ENCODE data around the gene TTLL13. TPM values are rescaled to one million over a fixed set of nuclear protein-coding genes. Genes with fewer than 3 reads are reported as not detected.
"Not testable (repeated sequence)": the region's sequence is repeated elsewhere in the genome, so short reads cannot be mapped to it uniquely, and the experiment has no call there.

Gene TTLL13
- total RNA-seq, 1 donor from 2014 or later, result not detected

DNA sequence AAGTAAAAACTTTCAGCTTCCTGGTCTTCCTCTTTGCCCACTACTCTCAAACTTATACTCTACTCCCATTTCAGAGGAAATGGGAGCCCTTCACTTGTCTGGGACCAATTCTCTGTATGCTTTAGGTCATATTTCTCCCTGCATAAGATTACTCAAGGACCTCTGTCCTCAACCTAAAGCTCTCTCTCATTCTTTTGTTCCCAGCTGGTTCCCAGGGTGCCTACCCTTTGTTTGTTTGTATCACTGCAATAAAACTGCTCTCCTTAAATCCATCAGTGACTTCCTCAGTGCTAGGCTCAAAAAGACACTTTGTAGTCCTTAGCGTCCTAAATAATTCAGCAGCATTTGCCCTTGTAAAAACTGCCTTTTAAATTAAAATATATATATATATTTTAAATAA lies 19.1 kb downstream of the TTLL13 start:
- no peak for ATAC-seq (ENCODE audit: poor library complexity)
- DNase-seq, result no peak
- intact Hi-C loops (cut with DNase I), result no loop called here

DNA sequence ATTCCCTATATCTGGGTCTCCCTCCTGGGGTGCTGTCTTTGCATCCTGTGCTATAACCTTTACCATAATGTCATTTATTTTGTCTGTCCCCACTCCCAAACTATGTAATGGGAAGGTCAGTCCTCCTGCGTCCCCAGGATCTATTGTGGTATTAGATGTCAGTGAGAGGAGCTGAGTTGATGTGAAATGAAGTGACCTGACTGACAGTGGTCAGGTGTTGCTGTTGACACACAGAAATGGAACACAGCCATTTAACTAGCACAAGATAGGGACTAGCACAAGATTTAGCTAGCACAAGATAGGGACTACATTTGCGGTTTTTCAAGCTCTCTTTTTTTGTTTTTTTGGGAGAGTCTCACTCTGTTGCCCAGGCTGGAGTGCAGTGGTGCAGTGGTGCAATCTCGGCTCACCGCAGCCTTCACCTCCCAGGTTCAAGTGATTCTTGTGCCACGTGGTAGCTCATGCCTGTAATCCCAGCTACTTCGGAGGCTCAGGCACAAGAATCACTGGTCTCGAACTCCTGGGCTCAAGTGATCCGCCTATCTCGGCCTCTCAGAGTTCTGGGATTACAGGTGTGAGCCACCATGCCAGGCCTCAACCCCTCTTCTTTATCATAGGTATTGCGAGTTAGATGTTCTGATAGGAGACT lies 21.3 kb downstream of the TTLL13 start:
- intact Hi-C loops (cut with DNase I), result no loop called here
- ATAC-seq (ENCODE audit: poor library complexity), result no peak
- no peak for DNase-seq

DNA sequence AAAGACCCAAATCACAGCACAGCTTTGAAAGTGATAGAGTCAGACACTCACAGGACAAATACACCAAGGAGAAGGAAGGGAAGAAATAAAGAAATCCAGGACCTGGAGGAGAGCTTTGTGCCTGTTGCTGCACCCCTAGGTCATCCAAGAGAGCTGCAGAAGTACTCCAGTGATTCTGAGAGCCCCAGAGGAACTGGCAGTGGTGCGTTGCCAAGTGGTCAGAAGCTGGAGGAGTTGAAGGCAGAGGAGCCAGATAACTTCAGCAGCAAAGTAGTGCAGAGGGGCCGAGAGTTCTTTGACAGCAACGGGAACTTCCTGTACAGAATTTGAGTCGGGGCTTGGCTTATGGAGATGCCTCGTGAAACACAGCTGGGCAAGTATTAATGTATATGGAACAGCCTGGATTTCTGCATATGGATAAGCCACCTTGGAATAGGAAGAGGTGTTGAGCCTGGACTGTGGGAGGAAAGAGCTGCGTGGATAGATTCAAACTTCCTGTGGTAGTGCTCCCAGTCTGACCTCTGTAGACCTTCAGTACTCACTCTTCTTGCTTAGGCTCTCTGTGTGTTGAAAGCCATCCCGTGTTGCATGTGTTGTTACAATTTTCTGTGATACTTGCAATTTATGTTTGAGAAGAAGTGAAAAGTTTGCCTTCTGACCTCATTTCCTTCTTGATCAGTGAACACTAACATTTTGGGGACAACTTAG lies 22.3 kb downstream of the TTLL13 start:
- ATAC-seq (ENCODE audit: poor library complexity) (peak; percentile 64), DNase-seq (no peak)
- intact Hi-C loops (cut with DNase I), result no loop called here

DNA sequence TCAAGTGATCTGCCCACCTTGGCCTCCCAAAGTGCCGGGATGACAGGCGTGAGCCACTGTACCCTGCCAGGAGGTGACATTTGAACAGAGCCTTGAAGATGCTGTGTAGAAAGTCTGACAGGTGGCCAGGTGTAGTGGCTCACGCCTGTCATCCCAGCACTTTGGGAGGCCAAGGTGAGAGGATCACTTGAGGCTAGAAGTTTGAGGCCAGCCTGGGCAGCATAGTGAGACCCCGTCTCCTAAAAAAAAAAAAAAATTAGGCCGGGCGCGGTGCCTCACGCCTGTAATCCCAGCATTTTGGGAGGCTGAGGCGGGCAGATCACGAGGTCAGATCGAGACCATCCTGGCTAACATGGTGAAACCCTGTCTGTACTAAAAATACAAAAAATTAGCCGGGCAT lies 29.1 kb downstream of the TTLL13 start:
- DNase-seq; ATAC-seq (ENCODE audit: poor library complexity); intact Hi-C loops (cut with DNase I): not testable (repeated sequence)

DNA sequence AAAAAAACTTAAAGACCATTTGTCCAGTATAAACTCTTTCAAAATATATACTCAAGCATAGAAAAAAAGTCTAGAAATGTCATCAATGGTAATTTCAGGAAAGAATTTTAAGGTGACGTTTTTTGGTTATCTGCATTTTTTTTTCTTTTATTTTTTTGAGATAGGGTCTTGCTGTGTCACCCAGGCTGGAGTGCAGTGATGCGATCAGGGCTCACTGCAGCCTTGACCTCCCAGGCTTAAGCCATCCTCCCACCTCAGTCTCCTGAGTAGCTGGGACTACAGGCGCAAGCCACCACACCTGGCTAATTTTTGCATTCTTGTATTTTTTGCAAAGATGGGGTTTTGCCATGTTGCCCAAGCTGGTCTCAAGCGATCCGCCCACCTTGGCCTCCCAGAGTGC lies 31.4 kb downstream of the TTLL13 start:
- intact Hi-C loops (cut with DNase I); DNase-seq; ATAC-seq (ENCODE audit: poor library complexity): not testable (repeated sequence)

DNA sequence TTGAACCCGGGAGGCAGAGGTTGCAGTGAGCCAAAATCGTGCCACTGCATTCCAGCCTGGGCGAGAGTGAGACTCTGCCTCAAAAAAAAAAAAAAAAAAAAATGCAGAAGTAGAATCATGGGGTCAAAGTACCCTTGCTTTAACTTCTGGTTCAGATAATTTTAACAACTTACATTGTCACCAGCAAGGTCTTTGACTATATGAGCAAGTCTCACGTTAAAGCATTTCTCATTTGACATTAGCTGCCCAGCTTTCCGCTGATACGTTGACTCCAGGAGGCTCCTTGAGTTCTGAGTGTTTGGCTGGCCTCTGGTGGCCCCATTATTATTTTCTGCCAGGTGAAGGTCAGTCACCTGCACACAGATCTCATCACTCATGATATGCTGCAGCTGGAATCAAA lies 32.3 kb downstream of the TTLL13 start:
- DNase-seq; ATAC-seq (ENCODE audit: poor library complexity); intact Hi-C loops (cut with DNase I): not testable (repeated sequence)

DNA sequence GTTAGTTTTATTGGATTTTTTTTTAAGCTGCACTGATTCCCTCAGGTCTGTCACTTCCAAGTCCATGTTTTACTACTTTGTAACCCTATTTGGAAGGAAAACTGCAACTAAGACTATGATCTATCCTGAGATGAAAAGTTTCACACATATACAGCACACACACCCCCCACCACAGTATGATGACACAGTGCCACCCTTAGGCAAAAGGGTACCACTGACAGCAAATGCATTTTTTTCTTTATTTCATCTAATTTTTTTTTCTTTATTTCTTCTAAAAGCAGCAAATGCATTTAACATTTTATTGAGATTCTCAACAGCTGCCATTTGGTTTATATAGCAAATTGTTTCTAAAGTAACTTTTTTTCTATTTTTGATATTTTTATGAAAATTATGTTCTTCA lies 37.3 kb downstream of the TTLL13 start:
- no peak for DNase-seq
- no peak for ATAC-seq (ENCODE audit: poor library complexity)
- intact Hi-C loops (cut with DNase I), result no loop called here

DNA sequence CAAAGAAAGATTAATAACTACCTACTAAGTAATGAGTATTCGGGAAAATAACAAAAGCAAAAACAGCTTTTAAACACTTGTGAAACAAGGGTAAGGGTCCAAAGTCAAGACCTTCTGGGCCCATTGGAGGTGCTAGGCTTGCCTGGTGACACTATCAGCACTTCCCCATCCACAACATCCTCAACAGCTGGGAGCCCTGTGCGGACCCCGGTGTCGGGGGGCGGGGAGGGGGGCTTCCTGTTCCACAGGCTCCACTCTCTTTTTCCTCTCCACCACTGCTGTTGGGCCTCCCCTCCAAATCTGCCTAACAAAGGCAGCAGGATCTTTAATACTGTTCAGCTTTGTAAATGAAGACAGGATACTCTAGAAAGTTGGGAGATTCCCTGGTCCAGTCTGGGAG lies 37.7 kb downstream of the TTLL13 start:
- intact Hi-C loops (cut with DNase I), result no loop called here
- ATAC-seq (ENCODE audit: poor library complexity) (no peak), DNase-seq (no peak)

DNA sequence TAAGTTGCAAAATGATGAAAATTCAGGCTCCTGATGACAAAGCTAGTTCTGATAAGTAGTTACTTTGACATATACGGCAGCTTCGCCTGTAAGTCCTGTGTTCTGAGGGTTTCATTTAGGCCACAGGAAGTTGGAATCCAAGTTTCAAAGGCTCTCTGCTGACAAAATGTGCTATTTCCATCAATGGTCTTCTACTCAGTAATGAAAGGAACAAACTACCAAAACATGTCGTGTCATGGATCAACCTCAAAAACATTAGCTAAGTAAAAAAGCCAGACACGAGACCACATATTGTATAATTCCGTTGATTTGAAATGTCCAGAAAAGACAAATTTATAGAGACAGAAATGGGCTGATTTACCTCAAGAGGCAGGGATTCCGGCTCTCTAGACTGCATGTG lies 38.6 kb downstream of the TTLL13 start:
- DNase-seq (no peak), ATAC-seq (ENCODE audit: poor library complexity) (no peak)
- intact Hi-C loops (cut with DNase I), result no loop called here

DNA sequence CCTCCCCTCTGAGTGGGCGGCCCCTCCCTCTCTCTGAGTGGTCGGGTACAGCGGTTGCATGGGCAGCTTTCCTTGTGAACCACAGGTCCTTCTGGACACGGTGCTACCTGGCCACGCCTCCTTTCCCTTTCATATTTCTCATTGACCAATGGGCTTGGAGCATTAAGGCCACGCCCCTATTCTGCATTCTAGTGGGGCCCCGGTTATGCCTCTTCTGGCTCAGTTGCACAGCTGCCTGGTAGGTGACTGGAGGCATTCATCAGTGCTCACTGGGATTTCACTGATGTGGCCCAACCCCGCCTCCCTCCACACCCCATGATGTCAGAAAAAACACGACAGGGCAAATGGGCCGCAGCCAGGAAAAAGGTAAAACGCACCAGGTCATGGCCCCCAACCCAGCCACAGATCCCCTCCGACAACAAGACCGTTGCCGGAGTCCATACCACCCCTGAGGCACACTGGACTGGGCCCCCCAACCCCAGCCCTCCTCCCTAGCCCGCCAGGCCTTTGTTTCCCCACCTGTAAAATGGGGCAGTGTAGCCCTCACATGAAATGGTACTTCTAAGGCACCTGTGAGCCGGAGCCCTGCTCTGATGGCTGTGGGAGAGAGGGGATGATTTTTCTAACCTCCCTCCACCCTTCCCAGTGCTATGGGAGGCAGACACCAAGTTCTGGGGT lies 42.5 kb downstream of the TTLL13 start:
- DNase-seq (no peak), ATAC-seq (ENCODE audit: poor library complexity) (no peak)
- intact Hi-C loops (cut with DNase I), result no loop called here

DNA sequence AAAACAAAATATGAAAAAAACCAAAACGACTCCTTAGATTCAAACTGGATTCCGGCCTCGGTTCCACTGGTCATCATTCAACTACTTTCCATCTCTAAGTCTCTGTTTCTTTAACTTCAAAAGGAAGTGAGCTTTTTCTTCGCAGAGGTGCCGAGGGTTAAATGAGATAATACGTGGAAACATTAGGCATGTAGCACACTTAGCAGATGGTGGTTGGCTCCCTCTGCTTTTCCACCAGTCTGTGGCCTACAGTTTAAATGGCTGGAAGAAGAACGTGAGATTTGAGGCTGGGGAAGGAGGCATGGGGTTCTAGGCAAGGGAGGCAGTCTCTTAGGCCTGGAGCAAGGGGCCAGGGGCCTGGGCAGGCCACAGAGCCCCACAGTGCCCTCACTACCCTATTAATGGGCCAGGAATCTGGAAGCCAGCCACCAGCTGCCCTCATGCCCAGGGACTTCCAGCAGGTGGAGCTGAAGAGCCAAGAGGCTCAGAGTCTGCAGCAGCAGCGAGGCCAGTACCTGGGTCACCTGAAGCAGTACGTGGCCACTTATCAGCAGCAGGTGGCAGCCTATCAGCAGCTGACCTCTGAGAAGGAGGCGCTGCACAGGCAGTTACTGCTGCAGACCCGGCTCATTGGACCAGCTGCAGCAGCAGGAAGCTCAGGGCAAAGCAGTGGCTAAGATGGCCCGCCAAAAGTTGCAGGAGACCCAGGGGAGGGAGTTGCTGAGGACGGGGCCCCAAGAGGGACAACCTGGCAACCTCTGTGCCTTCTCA lies 43.9 kb downstream of the TTLL13 start:
- intact Hi-C loops (cut with DNase I), result not testable (repeated sequence)
- peak; percentile 79 for DNase-seq
- ATAC-seq (ENCODE audit: poor library complexity), result peak; percentile 46

DNA sequence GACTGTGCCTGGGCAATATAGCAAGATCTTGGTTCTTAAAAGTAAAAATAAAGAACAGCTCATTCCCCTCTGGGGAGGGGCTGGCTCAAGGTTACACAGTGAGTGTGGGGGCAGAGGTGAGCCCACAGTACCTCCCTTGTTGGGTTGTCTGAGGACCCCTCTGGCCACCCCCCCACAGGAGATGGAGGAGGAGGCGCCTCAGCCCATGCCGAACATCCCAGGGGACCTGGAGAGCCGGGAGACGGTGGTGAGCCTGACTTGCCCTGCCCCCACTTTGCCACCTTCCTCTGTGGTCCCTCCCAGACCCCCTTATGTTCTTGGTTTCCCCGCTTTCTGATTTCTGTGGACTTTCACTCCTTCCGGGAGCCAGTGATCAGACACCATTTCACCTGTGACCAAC lies 44.8 kb downstream of the TTLL13 start:
- DNase-seq, result no peak
- ATAC-seq (ENCODE audit: poor library complexity), result no peak
- intact Hi-C loops (cut with DNase I), result no loop called here

DNA sequence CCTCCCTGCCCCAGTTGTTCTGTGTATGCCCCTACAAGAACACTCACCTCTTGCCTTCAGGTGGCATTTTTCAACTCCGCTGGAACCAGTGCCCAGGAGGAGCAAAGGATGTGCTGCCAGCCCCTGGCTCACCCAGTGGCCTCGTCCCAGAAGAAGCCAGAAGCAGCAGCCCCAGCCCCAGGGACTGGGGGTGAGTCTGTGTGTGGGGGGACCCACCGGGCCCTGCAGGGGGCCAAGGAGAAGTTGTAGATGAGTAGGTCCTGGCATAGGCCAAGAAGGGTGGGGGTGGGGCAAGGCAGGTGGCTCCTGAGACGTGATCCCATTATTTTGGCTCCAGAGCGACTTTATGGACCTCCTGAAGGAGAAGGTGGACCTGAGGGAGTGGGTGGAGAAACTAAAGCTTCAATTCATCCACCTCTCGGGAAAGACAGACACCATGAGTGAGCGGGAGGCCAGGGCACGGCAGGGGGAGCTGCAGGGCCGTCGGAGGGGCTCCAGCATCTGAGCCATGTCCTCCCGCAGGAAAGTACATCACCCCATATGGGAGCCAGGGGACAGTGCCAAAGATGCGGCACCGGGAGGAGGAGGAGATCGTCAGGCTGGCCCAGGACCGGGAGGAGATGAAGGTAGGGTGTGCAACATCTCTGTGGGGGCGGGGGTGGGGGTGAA lies 45.4 kb downstream of the TTLL13 start:
- intact Hi-C loops (cut with DNase I), result no loop called here
- DNase-seq (no peak), ATAC-seq (ENCODE audit: poor library complexity) (no peak)

DNA sequence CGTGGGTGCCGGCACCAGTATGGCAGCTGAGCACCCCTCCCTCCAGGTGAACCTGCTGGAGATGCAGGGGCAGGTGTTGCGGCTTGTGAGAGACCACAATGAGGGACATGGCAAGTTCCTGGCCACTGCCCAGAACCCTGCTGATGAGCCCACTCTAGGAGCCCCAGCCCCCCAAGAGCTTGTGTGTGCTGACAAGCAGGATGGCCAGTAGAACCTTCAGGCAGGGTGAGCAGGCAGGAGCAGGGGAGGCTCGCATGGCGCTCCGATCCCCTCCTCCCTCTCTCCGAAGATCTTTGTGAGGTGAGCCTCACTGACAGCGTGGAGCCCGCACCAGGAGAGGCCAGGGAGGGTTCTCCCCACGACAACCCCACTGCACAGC lies 45.9 kb downstream of the TTLL13 start:
- ATAC-seq (ENCODE audit: poor library complexity), result peak; percentile 22
- no peak for DNase-seq
- intact Hi-C loops (cut with DNase I), result no loop called here

DNA sequence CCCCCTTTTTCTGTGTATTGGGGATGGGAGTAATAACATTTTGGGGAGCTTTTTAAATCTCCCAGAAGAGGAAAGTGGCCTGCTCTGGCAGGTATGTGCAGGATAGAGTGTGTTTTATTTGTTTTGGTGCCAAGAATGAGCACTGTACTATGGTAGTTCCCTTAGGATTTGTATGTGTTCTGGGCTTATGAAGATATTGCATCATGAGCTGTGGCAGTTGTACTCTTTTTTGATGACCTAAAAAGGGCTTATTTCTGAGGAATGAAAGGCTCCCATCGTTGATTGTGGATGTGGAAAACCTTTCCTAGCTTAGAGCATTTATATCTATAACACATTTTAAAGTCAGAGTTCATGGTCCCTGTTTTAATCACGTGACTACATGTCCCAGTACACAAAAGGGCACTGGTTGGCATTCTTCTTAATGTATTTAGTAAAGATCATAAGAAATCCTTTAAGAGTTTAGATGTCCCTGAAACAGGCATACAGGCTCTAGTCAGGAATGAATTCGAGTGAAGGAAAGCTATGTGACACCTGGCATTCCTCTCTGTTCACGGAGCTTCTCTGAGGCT lies 47.0 kb downstream of the TTLL13 start:
- ATAC-seq (ENCODE audit: poor library complexity); intact Hi-C loops (cut with DNase I); DNase-seq: not testable (repeated sequence)

DNA sequence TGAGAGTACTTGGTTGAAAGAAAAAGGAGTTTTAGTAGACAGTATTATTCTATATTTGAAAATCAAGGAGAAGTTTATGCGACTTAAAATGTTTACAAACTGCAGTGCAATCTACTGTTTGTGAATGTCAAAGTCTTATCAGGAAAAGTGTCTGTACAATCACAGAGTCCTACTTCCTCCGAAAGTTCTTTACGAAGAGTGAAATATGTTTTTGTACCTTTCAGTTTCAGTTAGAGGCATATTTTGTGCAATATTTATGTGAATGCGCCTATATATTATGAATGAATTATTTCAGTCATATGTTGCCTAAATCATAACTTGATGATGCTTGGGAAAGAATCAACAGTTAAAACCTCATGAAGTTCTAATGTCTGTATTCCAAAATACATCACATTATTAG lies 47.7 kb downstream of the TTLL13 start:
- no peak for ATAC-seq (ENCODE audit: poor library complexity)
- intact Hi-C loops (cut with DNase I), result no loop called here

DNA sequence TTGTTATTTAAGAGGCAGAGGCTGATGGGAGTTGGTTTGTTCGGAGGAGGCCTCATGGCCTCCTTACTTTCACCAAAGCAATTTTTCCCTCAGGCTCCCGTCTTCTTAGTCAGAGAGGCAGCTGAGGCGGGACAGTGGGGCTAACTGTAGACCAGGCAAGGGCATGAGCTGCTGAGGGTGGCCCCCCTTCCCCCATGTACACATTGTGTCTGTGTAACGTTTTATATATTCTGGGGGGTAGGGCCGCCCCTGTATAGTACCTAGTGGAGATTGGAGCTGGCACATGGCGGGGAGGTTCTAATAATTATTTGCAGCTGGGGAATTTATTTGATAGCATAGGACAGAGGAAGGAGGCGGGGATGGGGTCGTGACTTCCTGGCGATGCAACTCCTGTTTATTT lies 51.2 kb downstream of the TTLL13 start:
- ATAC-seq (ENCODE audit: poor library complexity) (no peak), DNase-seq (no peak)
- intact Hi-C loops (cut with DNase I), result no loop called here

More for the DNA sequence above, 47.7 kb downstream of the TTLL13 start:
- no peak for DNase-seq

DNA sequence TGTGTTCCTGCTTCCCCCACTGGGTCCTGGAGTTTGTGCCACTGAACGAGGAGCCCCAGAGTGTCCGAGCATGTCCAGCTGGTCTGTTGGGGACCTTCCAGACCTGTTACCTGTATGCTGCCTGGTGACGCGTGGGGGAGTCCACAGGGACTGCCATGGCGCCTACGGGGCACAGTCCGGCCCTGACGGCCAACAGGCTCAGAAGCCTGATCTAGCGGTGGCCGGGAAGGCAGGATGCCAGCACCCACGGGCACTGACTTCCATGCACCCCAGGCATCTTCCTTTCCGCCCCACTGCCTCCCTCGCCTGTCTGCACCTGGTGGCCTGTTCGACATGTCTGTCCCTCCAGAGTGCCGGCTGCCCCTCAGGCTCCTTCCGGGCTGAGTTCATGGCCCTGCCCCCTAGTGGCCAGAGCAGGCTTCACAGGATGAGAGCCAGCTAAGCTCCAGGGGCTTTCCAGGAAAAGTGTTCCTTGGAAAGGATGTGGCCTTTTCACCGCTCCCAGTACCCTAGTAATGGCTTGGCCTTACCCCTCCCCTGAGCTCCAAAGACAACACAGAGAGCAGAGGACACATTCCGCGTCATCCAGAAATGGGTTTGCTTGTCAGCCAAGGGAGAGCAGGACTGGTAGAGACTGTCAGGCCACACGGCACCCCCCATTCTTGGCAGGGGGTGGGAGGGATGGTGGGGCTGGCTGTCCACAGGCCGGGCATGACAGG lies 51.8 kb downstream of the TTLL13 start:
- ATAC-seq (ENCODE audit: poor library complexity), result peak; percentile 64
- peak; percentile 70 for DNase-seq
- intact Hi-C loops (cut with DNase I), result no loop called here

Data from Right ventricle myocardium superior (tissue), 1 donor.